ENCODE data around the gene TRAF1. TPM values are rescaled to one million over a fixed set of nuclear protein-coding genes. Genes with fewer than 3 reads are reported as not detected.

The TRAF1 gene
- total and polyA plus RNA-seq, 10 of the 15 experiments (the other 5 are each of a cell fraction or from before 2014, with no cell fraction given), result 13.8 to 163 (median 128) TPM

GRCh38 chr9:120914953-120915352 lies 11.6 kb downstream of the TRAF1 start:
- TF ChIP-seq MAX (IDR thresholded peaks at IDR 0.05; ENCODE audit: low read depth, low read length) (no peak), ASH2L (IDR thresholded peaks at IDR 0.05; ENCODE audit: borderline replicate concordance, low read depth) (no peak), ETV6 (conservative IDR thresholded peaks at IDR 0.05 in 1 of 2, IDR thresholded peaks at IDR 0.05 in 1 of 2; ENCODE audit: borderline replicate concordance in 1 of 2, low read depth in 1 of 2) (no peak), SMAD1 (IDR thresholded peaks at IDR 0.05; ENCODE audit: low read depth, partially characterized antibody) (no peak), HDGF (IDR thresholded peaks at IDR 0.05) (no peak), EED (IDR thresholded peaks at IDR 0.05; ENCODE audit: low read depth) (no peak), CBX3 (IDR thresholded peaks at IDR 0.05; ENCODE audit: borderline replicate concordance, low read depth) (no peak), SP1 (IDR thresholded peaks at IDR 0.05; ENCODE audit: low read depth, low read length) (no peak), MTA2 (IDR thresholded peaks at IDR 0.05; ENCODE audit: low read depth) (no peak)
- Histone ChIP-seq H3K27me3 (replicated peaks in 1 of 2; ENCODE audit: control insufficient read depth in 2 of 2, insufficient read depth in 2 of 2, low read length in 1 of 2) (no peaks in the 10 kb centered on the region), H3K4me2 (ENCODE audit: control insufficient read depth, insufficient read depth) (no peak overlapping the region), H4K20me1 (ENCODE audit: control insufficient read depth, insufficient read depth) (no peaks in the 10 kb centered on the region), H3K4me1 (ENCODE audit: control insufficient read depth, insufficient read depth, low read length) (peaks cover 13% of the 10 kb centered on the region), H2AFZ (ENCODE audit: control insufficient read depth, low read depth, low read length) (no peak overlapping the region), H3K4me3 (no peak overlapping the region), H3K36me3 (ENCODE audit: control insufficient read depth in 2 of 2, insufficient read depth in 2 of 2, low read length in 1 of 2) (peaks cover 48 to 61% of the 10 kb centered on the region in 2 experiments), H3K9me3 (replicated peaks; ENCODE audit: control insufficient read depth, insufficient read depth, low read length) (peaks cover 2% of the 10 kb centered on the region; the same call in 1 of the 3 replicates), H3K27ac (ENCODE audit: control insufficient read depth, insufficient read depth) (no peak overlapping the region), H3K79me2 (ENCODE audit: control insufficient read depth, insufficient read depth, low read length) (peaks cover 48% of the 10 kb centered on the region), H3K9ac (ENCODE audit: control insufficient read depth, insufficient read depth, low read length) (no peak overlapping the region)
- ATAC-seq, result no peak
- CTCF ChIA-PET, result interaction anchor here (1.0 to 3.4 kb wide), 3 partner anchors 18 to 29 kb away, joined by 3 to 19 read pairs (median 3); no protein-coding TSS in a partner anchor
- no TSS peak for BruUV-seq (replicated peaks)
- WGBS (ENCODE audit: insufficient coverage, insufficient replicate concordance, low lambda C conversion rate, missing lambda C conversion rate), result 68% methylated on average over 6 of the region's 6 CpGs
- RAD21 ChIA-PET (ENCODE audit: unreplicated experiment), result interaction anchor here (0.8 kb wide), 1 partner anchor 9 kb away, joined by 3 read pairs; no protein-coding TSS in a partner anchor
- POLR2A ChIA-PET, result interaction anchor here (1.4 to 11.5 kb wide), 3 partner anchors 10 to 22 kb away, joined by 6 to 224 read pairs (median 10); no protein-coding TSS in a partner anchor
- no peak for DNase-seq (ENCODE audit: low read depth, low spot score)
- intact Hi-C loops (cut with micrococcal nuclease; ENCODE audit: unreplicated experiment), result no loop called here
- SMC1A ChIA-PET (ENCODE audit: uncharacterized antibody, unreplicated experiment), result interaction anchor here (2.6 to 26.1 kb wide), 2 partner anchors 15 to 21 kb away, joined by 11 to 522 read pairs; no protein-coding TSS in a partner anchor
- in situ Hi-C loops (cut with MboI), result no loop called here
- no peak for FAIRE-seq
